GM21737 (cell line): Measurements from ENCODE around the gene HSD11B1L.

Source experiments
- ATAC-seq: cut with Tn5 transposase; IDR thresholded peaks from one replicate; pipeline ENCODE4 v1.9.1; 2021; ENCODE audit warnings: mild to moderate bottlenecking, moderate library complexity; ENCODE audit not compliant: unreplicated experiment

HSD11B1L gene

GRCh38 chr19:5680437-5681368 is at the start of gene HSD11B1L, which contains the start of gene MICOS13:
TSS of gene HSD11B1L (plus strand) at chr19:5681027. CDS start at chr19:5684833, 3,806 bp downstream.
TSS of gene MICOS13 (minus strand) at chr19:5680516. CDS start at chr19:5680486, 30 bp downstream.
- peak; percentile 82 for ATAC-seq

- ATAC-seq, result no peak
Measured at GRCh38 chr19:5631567-5632240, 49.1 kb upstream of the HSD11B1L start.

GRCh38 chr19:5632241-5632612 is 48.6 kb upstream of the HSD11B1L start:
- ATAC-seq, result no peak

DNA sequence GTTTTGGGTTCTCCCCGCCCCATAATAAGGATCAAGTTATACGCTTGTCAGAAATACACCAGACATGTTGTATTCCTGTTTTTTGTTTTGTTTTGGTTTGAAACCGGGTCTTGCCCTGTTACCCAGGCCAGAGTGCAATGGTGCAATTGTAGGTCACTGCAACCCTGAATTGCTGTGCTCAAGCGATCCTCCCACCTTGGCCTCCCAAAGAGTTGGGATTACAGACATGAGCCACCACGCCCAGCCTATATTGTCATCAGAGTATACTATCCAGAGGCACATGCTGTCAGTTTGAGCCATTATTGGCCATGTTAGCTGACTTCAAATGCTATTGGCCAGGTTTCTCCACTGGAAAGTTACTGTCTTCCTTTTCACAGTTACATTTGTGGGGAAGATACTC is 48.2 kb upstream of the HSD11B1L start:
- ATAC-seq, result no peak

DNA sequence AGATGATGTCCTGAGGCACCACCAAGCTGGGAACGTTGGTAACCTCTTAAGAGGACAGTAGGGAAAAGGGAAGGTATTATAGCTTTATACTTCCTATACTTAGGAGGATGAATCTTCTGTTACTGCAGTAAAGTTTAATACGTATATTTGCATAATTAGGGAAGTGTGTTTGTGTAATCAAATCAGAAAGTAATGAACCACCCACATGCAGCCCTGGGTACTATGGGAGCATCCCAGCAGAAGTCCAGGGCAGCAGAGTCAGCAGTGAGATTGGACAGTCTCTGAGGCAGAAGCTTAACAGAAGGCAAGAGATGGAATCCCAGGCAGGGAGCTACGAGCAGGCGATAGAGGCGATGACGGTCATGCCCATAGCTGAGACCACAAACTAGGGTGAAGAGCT is 45.4 kb upstream of the HSD11B1L start:
- no peak for ATAC-seq

GRCh38 chr19:5637971-5638370 is 42.9 kb upstream of the HSD11B1L start:
- ATAC-seq, result no peak

DNA sequence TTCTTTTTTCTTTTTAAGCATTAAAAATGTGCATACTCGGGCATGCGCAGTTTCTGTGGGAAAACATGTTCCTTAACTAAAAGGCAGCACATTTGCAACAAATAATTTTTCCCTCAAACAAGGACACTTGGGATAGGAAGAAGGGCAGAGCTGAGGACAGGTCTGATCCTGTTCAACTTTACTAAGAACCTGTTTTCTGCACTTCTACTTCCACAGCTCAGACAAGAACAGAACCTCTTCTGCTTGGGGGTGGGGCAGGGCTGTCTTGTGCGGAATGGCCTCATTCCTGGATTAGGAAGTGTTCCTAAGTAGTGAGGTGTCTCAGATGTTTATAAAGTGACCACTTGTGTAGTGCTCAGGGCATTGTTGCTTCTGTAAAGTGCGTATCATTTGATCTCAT is 39.7 kb upstream of the HSD11B1L start:
- no peak for ATAC-seq

DNA sequence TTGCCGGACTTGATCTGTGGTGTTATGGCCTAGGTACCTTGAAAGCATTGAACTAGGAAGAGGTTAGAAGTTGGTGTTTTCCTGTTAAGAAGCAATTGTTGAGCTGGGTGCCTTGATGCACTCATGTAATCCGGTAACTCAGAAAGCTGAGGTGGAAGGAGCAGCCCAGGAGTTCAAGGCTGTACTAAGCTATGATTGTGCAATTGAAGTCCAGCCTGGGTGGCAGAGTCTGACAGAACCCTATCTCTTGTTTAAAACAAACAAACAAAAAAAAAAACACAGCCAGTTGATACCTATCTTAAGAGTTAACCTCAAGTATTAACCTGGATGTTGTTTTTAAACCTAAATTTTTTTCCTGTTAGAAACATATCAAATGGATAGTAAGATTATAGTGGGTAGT is 38.6 kb upstream of the HSD11B1L start:
- no peak for ATAC-seq

DNA sequence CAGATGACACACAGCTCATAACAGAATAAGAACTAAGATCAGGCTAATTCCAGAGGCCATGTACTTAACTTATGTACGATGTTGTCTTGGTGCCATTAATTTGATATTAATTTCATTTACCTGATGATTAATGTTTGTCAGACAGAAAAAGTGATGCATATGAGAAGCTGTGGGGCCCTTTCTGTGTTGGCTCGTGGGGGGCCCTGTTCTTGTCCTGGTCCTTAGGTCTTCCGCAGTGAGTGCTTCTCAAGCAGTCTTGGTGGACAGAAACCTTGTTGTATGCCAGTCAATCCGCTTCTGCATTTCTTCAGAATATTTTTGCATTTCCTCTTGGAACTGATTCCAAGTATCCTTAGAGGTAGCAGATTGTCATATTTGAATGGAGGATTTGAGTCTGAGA is 37.8 kb upstream of the HSD11B1L start:
- ATAC-seq, result no peak

- no peak for ATAC-seq
Measured at GRCh38 chr19:5644037-5644436, 36.8 kb upstream of the HSD11B1L start.

GRCh38 chr19:5645409-5645808 is 35.4 kb upstream of the HSD11B1L start:
- ATAC-seq, result no peak

- ATAC-seq, result no peak
Measured at GRCh38 chr19:5646703-5647102, 34.1 kb upstream of the HSD11B1L start.

DNA sequence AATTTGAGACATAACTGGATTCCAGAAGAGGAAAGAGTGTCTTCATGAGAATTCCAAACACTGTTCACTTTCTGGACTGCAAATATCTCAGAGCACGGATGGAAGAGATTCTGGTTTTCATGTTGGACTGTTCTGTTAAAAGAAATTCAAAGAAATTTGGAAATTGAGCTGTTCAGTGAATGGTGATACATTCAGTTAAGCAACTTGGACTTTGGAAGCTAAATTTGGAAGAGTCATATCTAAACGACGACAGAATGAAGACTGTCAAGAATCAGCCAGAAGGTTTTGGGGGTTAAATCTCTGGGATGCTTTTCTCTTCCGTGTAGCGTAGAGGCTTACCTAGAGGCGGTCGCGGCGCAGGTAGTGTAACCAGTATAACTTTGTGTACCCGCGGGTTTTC is 32.4 kb upstream of the HSD11B1L start:
- no peak for ATAC-seq

DNA sequence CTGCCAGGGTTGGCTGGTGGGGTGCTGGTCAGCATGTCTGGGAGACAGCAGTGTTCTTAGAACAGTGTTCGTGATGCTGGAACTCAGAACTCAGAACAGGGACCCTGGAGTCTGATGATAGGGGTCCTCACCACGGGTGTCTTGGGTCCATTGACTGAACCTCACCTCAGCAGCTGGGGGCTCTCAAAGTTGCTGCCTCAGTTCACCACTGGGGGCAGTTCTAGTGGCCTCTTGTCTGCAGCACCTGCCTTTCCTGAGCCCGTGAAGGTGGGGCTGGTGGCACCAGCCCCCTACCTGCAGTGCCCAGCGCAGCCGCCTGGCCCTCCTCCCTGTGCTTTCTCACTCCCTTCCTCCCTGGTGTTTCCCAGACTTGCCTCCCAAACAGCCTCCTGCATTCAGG is 29.5 kb upstream of the HSD11B1L start:
- no peak for ATAC-seq

DNA sequence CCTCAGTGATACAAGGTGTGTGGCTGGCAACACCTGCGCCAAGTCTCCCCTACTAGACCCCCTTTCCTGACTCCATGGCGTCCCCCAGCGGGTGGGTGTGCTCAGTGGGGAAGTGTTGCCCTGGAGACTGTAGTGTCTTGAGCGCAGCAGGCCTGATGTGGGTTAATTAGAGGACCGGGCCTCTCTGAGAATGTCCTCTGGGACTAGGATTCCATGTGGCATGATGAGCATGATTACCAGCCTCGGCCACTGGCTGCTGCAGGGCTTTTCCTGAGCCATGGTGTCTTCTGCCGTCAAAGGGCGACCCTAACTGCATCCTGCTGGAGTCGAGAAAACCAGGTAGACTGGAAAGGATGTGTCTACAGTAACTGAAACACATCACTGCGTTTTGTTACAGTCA is 28.6 kb upstream of the HSD11B1L start:
- ATAC-seq, result no peak

DNA sequence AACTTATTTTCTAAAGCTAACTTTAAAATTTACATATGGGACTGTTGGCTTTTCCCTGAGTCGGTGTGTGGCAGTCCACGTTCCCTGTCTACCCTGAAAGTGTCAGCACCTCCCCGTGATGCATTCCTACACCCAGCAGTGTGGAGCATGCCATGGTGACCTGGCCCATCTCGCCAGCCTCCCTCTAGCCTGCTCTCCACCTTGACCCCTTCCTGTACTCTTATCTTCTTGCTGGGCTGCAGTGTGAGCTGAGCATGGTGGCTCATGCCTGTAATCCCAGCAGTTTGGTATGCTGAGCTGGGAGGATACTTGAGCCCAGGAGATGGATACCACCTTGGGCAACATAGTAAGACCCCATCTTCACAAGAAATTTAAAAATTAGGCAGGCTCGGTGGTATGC is 25.9 kb upstream of the HSD11B1L start:
- ATAC-seq, result no peak

DNA sequence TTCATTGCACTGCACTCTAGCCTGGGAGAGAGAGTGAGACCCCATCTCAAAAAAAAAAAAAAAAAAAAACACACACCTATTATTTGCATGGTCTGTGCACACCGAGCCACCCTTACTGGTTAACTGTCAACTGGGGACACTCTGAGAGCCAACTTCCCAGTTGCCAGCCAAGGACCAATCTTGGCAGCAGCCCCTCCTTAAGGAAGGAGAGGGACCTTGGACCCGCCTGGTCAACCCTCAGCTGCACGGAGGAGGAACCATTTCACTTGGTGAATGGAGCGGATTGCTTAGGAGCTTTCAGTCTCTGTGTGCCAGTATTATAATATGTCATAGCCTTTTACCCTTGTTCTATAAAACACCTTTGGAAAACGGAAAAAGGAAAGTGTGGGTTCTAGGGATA is 25.4 kb upstream of the HSD11B1L start:
- no peak for ATAC-seq

DNA sequence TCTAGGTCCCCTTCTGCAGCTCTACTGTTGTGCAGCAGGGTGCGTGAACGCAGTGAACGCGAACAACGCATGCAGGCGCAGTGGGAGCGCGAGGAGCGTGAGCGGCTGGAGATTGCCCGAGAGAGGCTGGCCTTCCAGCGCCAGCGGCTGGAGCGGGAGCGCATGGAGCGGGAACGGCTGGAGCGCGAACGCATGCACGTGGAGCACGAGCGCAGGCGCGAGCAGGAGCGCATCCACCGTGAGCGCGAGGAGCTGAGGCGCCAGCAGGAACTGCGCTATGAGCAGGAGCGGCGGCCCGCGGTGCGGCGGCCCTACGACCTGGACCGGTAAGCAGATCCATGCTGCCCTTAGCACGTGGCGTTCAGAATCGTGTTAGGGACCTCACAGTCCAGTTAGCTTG is 19.3 kb upstream of the HSD11B1L start:
- no peak for ATAC-seq

DNA sequence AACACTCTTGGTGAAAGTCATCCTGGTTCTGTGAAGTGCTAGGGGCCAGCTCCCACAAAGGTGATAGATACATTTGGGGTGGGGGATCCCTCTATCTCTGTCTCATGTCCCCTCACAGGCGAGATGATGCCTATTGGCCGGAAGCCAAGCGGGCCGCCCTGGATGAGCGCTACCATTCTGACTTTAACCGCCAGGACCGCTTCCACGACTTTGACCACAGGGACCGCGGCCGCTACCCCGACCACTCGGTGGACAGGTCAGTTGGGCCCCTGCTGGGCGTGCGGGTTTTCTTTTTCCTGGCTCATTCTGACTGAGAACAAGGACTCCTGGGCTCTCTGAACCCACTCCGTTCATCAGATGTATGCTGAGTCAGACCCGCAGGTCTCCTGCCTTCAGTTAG is 16.9 kb upstream of the HSD11B1L start:
- ATAC-seq, result no peak

DNA sequence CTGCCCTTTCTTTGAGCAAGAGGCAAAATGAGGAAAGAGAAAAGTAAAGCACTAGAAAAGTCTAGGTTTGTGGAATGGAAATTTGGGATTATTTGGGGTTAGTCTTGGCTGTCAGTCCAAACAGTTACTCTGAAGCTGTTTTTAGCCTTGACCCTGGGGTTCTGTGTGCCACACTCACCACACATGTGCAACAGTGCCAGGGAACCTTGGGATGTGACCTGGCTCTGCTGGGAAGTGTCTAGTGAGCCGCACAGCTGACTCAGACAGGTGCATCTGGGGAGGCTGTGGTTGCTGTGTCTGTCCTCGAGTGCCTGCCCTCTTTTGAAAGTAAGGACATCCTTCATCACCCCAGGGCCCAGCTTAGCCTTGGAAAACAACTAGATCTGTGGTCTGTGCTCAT is 16.3 kb upstream of the HSD11B1L start:
- no peak for ATAC-seq

DNA sequence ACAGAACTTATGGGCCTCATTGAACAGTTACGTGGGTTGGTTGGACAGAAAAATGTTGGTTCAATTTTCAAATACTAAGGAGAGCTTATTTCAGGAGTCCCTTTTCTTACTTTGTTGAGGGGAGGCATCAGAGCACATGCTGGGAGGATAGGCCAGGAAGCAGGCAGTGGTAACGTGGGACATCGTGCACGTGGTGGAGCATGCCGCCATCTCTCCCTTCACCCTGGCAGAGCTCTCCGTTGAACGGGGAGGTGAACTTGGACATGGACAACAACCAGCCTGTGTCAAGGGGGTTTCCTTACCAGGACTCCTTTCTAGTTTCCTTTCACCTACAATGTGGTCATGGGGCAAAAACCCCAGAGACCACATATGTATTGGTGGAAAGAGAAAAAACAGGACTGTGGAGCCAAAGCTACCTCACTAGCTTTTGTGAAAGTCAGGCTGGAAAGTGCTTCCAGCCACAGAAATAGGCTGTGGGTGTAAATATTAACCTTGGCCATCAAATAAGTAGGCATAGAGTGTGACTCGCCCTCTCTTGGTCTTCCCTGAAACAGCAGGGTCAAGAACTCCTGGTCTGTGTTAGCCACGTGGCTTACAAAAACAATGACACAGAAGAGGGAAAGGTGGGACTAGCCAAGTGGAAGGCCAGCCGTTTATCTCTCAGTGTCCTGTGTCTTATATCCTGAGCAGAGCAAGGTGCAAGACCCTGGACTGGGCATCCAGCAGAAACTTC is 14.9 kb upstream of the HSD11B1L start:
- ATAC-seq, result no peak
